ENCODE results near the gene TRAPPC12.

DNA sequence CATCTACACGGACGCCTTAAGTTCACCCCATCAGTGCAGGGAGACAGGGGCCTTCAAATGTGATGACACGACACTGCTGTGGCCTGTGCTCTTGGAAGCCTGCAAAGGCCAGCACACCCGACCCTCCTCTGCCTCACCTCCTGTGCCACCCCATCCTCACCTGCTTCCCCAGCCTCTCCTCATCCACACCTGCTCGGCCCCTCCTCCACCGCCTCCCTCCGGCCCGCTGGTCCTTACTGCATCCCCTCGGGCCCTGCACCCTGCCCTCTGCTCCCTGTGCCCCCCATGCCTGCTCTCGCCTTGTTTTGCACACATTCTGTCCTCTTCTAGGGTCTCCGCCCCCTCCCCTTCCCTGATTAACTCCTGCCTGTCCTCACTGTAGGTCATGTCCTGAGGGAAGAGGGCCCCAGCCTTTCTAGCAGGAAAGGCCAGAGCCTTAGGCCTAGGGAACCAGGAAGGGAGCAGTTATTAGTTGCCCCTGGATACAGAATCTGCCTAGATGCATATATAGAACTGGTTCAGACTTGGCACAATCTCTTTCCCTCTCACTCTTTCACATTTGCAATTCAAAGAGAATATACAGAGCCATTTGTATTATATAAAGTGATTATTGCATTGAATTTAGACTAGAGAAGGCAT is 39.4 kb downstream of the TRAPPC12 start:
- TF ChIP-seq POLR2A (IDR thresholded peaks at IDR 0.05) (no peak), POLR2AphosphoS5 (IDR thresholded peaks at IDR 0.05) (no peak)
- TF ChIP-seq, protein P1, sequence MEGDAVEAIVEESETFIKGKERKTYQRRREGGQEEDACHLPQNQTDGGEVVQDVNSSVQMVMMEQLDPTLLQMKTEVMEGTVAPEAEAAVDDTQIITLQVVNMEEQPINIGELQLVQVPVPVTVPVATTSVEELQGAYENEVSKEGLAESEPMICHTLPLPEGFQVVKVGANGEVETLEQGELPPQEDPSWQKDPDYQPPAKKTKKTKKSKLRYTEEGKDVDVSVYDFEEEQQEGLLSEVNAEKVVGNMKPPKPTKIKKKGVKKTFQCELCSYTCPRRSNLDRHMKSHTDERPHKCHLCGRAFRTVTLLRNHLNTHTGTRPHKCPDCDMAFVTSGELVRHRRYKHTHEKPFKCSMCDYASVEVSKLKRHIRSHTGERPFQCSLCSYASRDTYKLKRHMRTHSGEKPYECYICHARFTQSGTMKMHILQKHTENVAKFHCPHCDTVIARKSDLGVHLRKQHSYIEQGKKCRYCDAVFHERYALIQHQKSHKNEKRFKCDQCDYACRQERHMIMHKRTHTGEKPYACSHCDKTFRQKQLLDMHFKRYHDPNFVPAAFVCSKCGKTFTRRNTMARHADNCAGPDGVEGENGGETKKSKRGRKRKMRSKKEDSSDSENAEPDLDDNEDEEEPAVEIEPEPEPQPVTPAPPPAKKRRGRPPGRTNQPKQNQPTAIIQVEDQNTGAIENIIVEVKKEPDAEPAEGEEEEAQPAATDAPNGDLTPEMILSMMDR (IDR thresholded peaks at IDR 0.05) = no peak
